ENCODE results near the gene WDFY4.

The WDFY4 gene

GRCh38 chr10:48697091-48697490, 12.4 kb downstream of the WDFY4 start:
- H3F3A ChIP-seq (ENCODE audit: low read depth): no peaks in the 10 kb centered on the region
- H3K27me3 ChIP-seq (ENCODE audit: insufficient read depth, low read length, poor library complexity, severe bottlenecking): no peaks in the 10 kb centered on the region
- no peak overlapping the region for H3K9ac ChIP-seq (ENCODE audit: low read depth, low read length, poor library complexity, severe bottlenecking)
- H3K9me3 ChIP-seq (ENCODE audit: insufficient read depth, low read depth, low read length): no peaks in the 10 kb centered on the region
- no peak for TF ChIP-seq EZH2phosphoT487 (IDR thresholded peaks at IDR 0.05; ENCODE audit: borderline replicate concordance)
- no peak for TF ChIP-seq CTCF (conservative IDR thresholded peaks at IDR 0.05; ENCODE audit: low read length)
- H3K4me1 ChIP-seq (ENCODE audit: insufficient read depth, low read length, poor library complexity, severe bottlenecking): no peaks in the 10 kb centered on the region
- no peaks in the 10 kb centered on the region for H4K20me1 ChIP-seq (ENCODE audit: insufficient read depth, low read length, poor library complexity, severe bottlenecking)
- H3K9me2 ChIP-seq (replicated peaks; ENCODE audit: low read depth, low read length): no peaks in the 10 kb centered on the region
- no peaks in the 10 kb centered on the region for H3K79me2 ChIP-seq (ENCODE audit: insufficient read depth, low read length)
- no peaks in the 10 kb centered on the region for H3K36me3 ChIP-seq (ENCODE audit: insufficient read depth, low read length)
- H3K4me3 ChIP-seq (ENCODE audit: low read length, poor library complexity, severe bottlenecking): no peak overlapping the region
- no peak overlapping the region for H3K4me2 ChIP-seq (ENCODE audit: low read depth, low read length, poor library complexity, severe bottlenecking)
- H2AFZ ChIP-seq (ENCODE audit: low read length): no peak overlapping the region

GRCh38 chr10:48697821-48698764, 13.4 kb downstream of the WDFY4 start:
- no peak overlapping the region for H3K4me3 ChIP-seq (ENCODE audit: low read length, poor library complexity, severe bottlenecking)
- H3K36me3 ChIP-seq (ENCODE audit: insufficient read depth, low read length): no peaks in the 10 kb centered on the region
- H3K79me2 ChIP-seq (ENCODE audit: insufficient read depth, low read length): no peaks in the 10 kb centered on the region
- no peak overlapping the region for H3K9ac ChIP-seq (ENCODE audit: low read depth, low read length, poor library complexity, severe bottlenecking)
- no peaks in the 10 kb centered on the region for H3K27me3 ChIP-seq (ENCODE audit: insufficient read depth, low read length, poor library complexity, severe bottlenecking)
- no peak for TF ChIP-seq EZH2phosphoT487 (IDR thresholded peaks at IDR 0.05; ENCODE audit: borderline replicate concordance)
- TF ChIP-seq CTCF (conservative IDR thresholded peaks at IDR 0.05; ENCODE audit: low read length): no peak
- H3K9me2 ChIP-seq (replicated peaks; ENCODE audit: low read depth, low read length): no peaks in the 10 kb centered on the region
- no peak overlapping the region for H2AFZ ChIP-seq (ENCODE audit: low read length)
- H3K9me3 ChIP-seq (ENCODE audit: insufficient read depth, low read depth, low read length): no peaks in the 10 kb centered on the region
- no peaks in the 10 kb centered on the region for H3F3A ChIP-seq (ENCODE audit: low read depth)
- no peaks in the 10 kb centered on the region for H4K20me1 ChIP-seq (ENCODE audit: insufficient read depth, low read length, poor library complexity, severe bottlenecking)
- no peaks in the 10 kb centered on the region for H3K4me1 ChIP-seq (ENCODE audit: insufficient read depth, low read length, poor library complexity, severe bottlenecking)
- no peak overlapping the region for H3K4me2 ChIP-seq (ENCODE audit: low read depth, low read length, poor library complexity, severe bottlenecking)

- no peaks in the 10 kb centered on the region for H3K9me3 ChIP-seq (ENCODE audit: insufficient read depth, low read depth, low read length)
- H3K9ac ChIP-seq (ENCODE audit: low read depth, low read length, poor library complexity, severe bottlenecking): no peak overlapping the region
- H3K79me2 ChIP-seq (ENCODE audit: insufficient read depth, low read length): no peaks in the 10 kb centered on the region
- no peak overlapping the region for H3K4me2 ChIP-seq (ENCODE audit: low read depth, low read length, poor library complexity, severe bottlenecking)
- no peak for TF ChIP-seq EZH2phosphoT487 (IDR thresholded peaks at IDR 0.05; ENCODE audit: borderline replicate concordance)
- no peak for TF ChIP-seq CTCF (conservative IDR thresholded peaks at IDR 0.05; ENCODE audit: low read length)
- H3K4me1 ChIP-seq (ENCODE audit: insufficient read depth, low read length, poor library complexity, severe bottlenecking): no peaks in the 10 kb centered on the region
- no peak overlapping the region for H3K4me3 ChIP-seq (ENCODE audit: low read length, poor library complexity, severe bottlenecking)
- no peaks in the 10 kb centered on the region for H3F3A ChIP-seq (ENCODE audit: low read depth)
- H2AFZ ChIP-seq (ENCODE audit: low read length): no peak overlapping the region
- H3K36me3 ChIP-seq (ENCODE audit: insufficient read depth, low read length): no peaks in the 10 kb centered on the region
- H3K27me3 ChIP-seq (ENCODE audit: insufficient read depth, low read length, poor library complexity, severe bottlenecking): no peaks in the 10 kb centered on the region
- no peaks in the 10 kb centered on the region for H4K20me1 ChIP-seq (ENCODE audit: insufficient read depth, low read length, poor library complexity, severe bottlenecking)
- H3K9me2 ChIP-seq (replicated peaks; ENCODE audit: low read depth, low read length): no peaks in the 10 kb centered on the region
Measured at GRCh38 chr10:48699011-48699627, 14.4 kb downstream of the WDFY4 start.
